Fibroblast of the conjunctiva (primary cell): ENCODE data around the gene RPH3AL.

Source experiments
- DNase-seq: peaks from one replicate; pipeline ENCODE4 v3.0.0-alpha.2; 2010; ENCODE audit warnings: low read depth

The RPH3AL gene

GRCh38 chr17:353213-353837, 718 bp upstream of the RPH3AL start:
- DNase-seq: no peak

GRCh38 chr17:351875-352420, 659 bp downstream of the RPH3AL start:
- no peak for DNase-seq

- DNase-seq: no peak
Observed at GRCh38 chr17:351449-351738, 1.2 kb downstream of the RPH3AL start.

- DNase-seq: no peak
Observed at GRCh38 chr17:350706-351448, 1.7 kb downstream of the RPH3AL start.

GRCh38 chr17:349666-350065, 2.9 kb downstream of the RPH3AL start:
- no peak for DNase-seq

GRCh38 chr17:348692-349425, 3.7 kb downstream of the RPH3AL start:
- no peak for DNase-seq

- DNase-seq: no peak
Observed at GRCh38 chr17:348012-348411, 4.6 kb downstream of the RPH3AL start.

- DNase-seq: no peak
Observed at GRCh38 chr17:347309-347899, 5.2 kb downstream of the RPH3AL start.

- no peak for DNase-seq
Observed at GRCh38 chr17:345992-346785, 6.4 kb downstream of the RPH3AL start.

GRCh38 chr17:345261-345660, 7.3 kb downstream of the RPH3AL start:
- DNase-seq: no peak

- DNase-seq: no peak
Observed at GRCh38 chr17:343875-344752, 8.5 kb downstream of the RPH3AL start.

GRCh38 chr17:343211-343610, 9.4 kb downstream of the RPH3AL start:
- DNase-seq: no peak

- DNase-seq: no peak
Observed at GRCh38 chr17:340074-340473, 12.5 kb downstream of the RPH3AL start.

- DNase-seq: no peak
Observed at GRCh38 chr17:339193-340061, 13.2 kb downstream of the RPH3AL start.

GRCh38 chr17:338442-339192, 14.0 kb downstream of the RPH3AL start:
- DNase-seq: no peak

GRCh38 chr17:337866-338265, 14.7 kb downstream of the RPH3AL start:
- no peak for DNase-seq

- DNase-seq: no peak
Observed at GRCh38 chr17:337453-337852, 15.2 kb downstream of the RPH3AL start.

GRCh38 chr17:337022-337420, 15.6 kb downstream of the RPH3AL start:
- DNase-seq: no peak
